WTC11 (cell line): ENCODE data around the gene RHOBTB3. TPM values are rescaled to one million over a fixed set of nuclear protein-coding genes. Genes with fewer than 3 reads are reported as not detected.

Experiments
- ATAC-seq: fragments of 200-7000 bp; cut with Tn5 transposase; 2 replicates; pipeline ENCODE4 v1.10.0; 2021; ENCODE audit warnings: mild to moderate bottlenecking, moderate library complexity
- CTCF ChIA-PET: fragments of 300-600 bp; sonication (Branson Sonifier 250); formaldehyde crosslinking; loops from one replicate; lab custom pipeline; 2021; ENCODE audit warnings: antibody characterized with exemption; lab: Charles Lee
- POLR2A ChIA-PET: fragments of 350-600 bp; sonication (Branson Sonifier 250); formaldehyde crosslinking; loops from one replicate; lab custom pipeline; 2021; ENCODE audit warnings: antibody characterized with exemption; lab: Charles Lee
- DNase-seq: peaks from one replicate; pipeline ENCODE4 v3.0.0; 2021; ENCODE audit warnings: low spot score
- H3K27ac Mint-ChIP-seq: 2 replicates; pipeline ENCODE4 v1.8.0; 2021; ENCODE audit warnings: mixed read lengths
- H3K27me3 Mint-ChIP-seq: 2 replicates; pipeline ENCODE4 v1.8.0; 2021; ENCODE audit warnings: low read depth, mild to moderate bottlenecking, moderate library complexity, mixed read lengths
- H3K36me3 Mint-ChIP-seq: 2 replicates; pipeline ENCODE4 v1.8.0; 2021; ENCODE audit warnings: mixed read lengths
- H3K4me1 Mint-ChIP-seq: 2 replicates; pipeline ENCODE4 v1.8.0; 2022; ENCODE audit warnings: mixed read lengths
- H3K4me3 Mint-ChIP-seq: 2 replicates; pipeline ENCODE4 v1.8.0; 2021; ENCODE audit warnings: mild to moderate bottlenecking, moderate library complexity, mixed read lengths
- H3K9me3 Mint-ChIP-seq: 2 replicates; pipeline ENCODE4 v1.8.0; 2021; ENCODE audit warnings: mixed read lengths
- JAZF1 ChIP-seq: fragments of 250-450 bp; sonication (Bioruptor Pico); IDR thresholded peaks from 2 replicates; pipeline ENCODE4 v1.9.0; 2021; ENCODE audit warnings: moderate library complexity, mild to moderate bottlenecking, inconsistent platforms
- RORB ChIP-seq: fragments of 250-450 bp; sonication (Bioruptor Pico); IDR thresholded peaks from 2 replicates; pipeline ENCODE4 v1.9.0; 2021; ENCODE audit warnings: mild to moderate bottlenecking
- ZNF396 ChIP-seq: fragments of 250-450 bp; sonication (Bioruptor Pico); IDR thresholded peaks from 2 replicates; pipeline ENCODE4 v1.8.0; 2021; ENCODE audit warnings: mild to moderate bottlenecking, moderate library complexity, borderline replicate concordance
- total RNA-seq: library from RNA; stranded (reverse); gene quantifications from 3 replicates; pipeline ENCODE4 v1.2.3, GENCODE V29; 2021
- TF ChIP-seq, protein P1 (sequence below): fragments of 250-450 bp; sonication (Bioruptor Pico); IDR thresholded peaks from 2 replicates; pipeline ENCODE4 v2.1.2; 2022; ENCODE audit warnings: mild to moderate bottlenecking, moderate library complexity
- TF ChIP-seq, protein P2 (sequence below): fragments of 250-450 bp; sonication (Bioruptor Pico); conservative IDR thresholded peaks from 2 replicates; pipeline ENCODE4 v1.9.0; 2021; ENCODE audit warnings: mild to moderate bottlenecking
- TF ChIP-seq, protein P3 (sequence below): sonication (generic); formaldehyde crosslinking; IDR thresholded peaks from 2 replicates; pipeline ENCODE4 v1.8.0; 2022; ENCODE audit warnings: mild to moderate bottlenecking, missing genetic modification reagents
- TF ChIP-seq, protein P4 (sequence below): sonication (generic); formaldehyde crosslinking; IDR thresholded peaks from 2 replicates; pipeline ENCODE4 v1.8.1; 2022; ENCODE audit warnings: low read depth, mild to moderate bottlenecking, moderate library complexity, missing genetic modification reagents, borderline replicate concordance
- TF ChIP-seq, protein P5 (sequence below): fragments of 250-450 bp; sonication (Bioruptor Pico); IDR thresholded peaks from 2 replicates; pipeline ENCODE4 v1.9.0; 2021; ENCODE audit warnings: mild to moderate bottlenecking
- TF ChIP-seq, protein P6 (sequence below): sonication (generic); formaldehyde crosslinking; IDR thresholded peaks from 2 replicates; pipeline ENCODE4 v1.8.0; 2023; ENCODE audit warnings: mild to moderate bottlenecking, missing genetic modification reagents
- TF ChIP-seq, protein P7 (sequence below): sonication (generic); formaldehyde crosslinking; conservative IDR thresholded peaks from 2 replicates; pipeline ENCODE4 v1.8.1; 2022; ENCODE audit warnings: mild to moderate bottlenecking, missing genetic modification reagents
- TF ChIP-seq, protein P8 (sequence below): sonication (generic); formaldehyde crosslinking; IDR thresholded peaks from 2 replicates; pipeline ENCODE4 v1.8.0; 2023; ENCODE audit warnings: missing genetic modification reagents
- TF ChIP-seq, protein P9 (sequence below): sonication (generic); formaldehyde crosslinking; IDR thresholded peaks from 2 replicates; pipeline ENCODE4 v1.8.1; 2022; ENCODE audit warnings: mild to moderate bottlenecking, moderate library complexity, missing genetic modification reagents

Gene RHOBTB3
- total RNA-seq, 1 experiment from 2014 or later: 13.8 TPM

DNA sequence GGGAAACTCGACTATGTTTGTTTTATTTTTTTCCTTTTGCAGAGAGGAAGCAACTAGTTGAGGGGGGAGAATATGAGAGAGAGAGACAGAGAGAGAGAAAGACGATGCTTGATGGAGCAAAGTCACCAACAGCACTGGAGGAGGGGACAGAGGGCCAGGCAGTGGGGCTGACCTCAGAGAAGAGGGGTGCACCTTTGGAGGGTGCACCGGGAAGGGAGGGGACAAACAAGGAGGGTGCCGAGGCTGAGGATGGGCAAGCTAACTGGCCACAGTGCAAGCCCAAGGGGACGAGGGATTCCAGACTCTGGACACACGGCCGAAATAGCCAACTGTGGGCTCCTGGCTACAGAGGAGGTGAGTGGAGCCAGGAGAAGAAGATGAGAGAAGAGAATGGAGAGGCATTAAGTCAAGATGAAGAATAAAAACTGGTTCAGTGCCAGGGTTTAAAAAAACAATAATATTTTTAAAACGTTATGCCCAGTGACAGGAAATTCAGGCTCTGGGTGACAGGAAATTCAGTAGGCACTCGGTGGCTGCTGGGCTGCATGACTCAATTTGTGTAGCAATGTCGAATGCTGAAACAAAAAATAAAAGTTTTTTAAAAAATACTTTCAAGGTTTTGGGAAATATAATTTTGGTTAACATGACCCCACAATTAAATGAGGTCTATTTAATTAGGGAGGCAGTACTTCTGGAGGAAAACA is 104.7 kb downstream of the RHOBTB3 start:
- Mint-ChIP-seq H3K4me3 (no peak overlapping the region; the same call in 1 of the 2 replicates), H3K27ac (no peak overlapping the region), H3K36me3 (no peaks in the 10 kb centered on the region), H3K9me3 (no peaks in the 10 kb centered on the region), H3K27me3 (no peaks in the 10 kb centered on the region; the same call in 1 of the 2 replicates), H3K4me1 (peaks cover 10% of the 10 kb centered on the region)
- no peak for DNase-seq
- POLR2A ChIA-PET: no interaction called here
- no peak for ATAC-seq
- TF ChIP-seq RORB (CRISPR knock-in tag): no peak
- TF ChIP-seq ZNF396 (CRISPR knock-in tag): no peak
- TF ChIP-seq, protein P1, sequence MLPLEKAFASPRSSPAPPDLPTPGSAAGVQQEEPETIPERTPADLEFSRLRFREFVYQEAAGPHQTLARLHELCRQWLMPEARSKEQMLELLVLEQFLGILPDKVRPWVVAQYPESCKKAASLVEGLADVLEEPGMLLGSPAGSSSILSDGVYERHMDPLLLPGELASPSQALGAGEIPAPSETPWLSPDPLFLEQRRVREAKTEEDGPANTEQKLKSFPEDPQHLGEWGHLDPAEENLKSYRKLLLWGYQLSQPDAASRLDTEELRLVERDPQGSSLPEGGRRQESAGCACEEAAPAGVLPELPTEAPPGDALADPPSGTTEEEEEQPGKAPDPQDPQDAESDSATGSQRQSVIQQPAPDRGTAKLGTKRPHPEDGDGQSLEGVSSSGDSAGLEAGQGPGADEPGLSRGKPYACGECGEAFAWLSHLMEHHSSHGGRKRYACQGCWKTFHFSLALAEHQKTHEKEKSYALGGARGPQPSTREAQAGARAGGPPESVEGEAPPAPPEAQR (CRISPR knock-in tag): no peak
- TF ChIP-seq JAZF1: no peak
- TF ChIP-seq, protein P2, sequence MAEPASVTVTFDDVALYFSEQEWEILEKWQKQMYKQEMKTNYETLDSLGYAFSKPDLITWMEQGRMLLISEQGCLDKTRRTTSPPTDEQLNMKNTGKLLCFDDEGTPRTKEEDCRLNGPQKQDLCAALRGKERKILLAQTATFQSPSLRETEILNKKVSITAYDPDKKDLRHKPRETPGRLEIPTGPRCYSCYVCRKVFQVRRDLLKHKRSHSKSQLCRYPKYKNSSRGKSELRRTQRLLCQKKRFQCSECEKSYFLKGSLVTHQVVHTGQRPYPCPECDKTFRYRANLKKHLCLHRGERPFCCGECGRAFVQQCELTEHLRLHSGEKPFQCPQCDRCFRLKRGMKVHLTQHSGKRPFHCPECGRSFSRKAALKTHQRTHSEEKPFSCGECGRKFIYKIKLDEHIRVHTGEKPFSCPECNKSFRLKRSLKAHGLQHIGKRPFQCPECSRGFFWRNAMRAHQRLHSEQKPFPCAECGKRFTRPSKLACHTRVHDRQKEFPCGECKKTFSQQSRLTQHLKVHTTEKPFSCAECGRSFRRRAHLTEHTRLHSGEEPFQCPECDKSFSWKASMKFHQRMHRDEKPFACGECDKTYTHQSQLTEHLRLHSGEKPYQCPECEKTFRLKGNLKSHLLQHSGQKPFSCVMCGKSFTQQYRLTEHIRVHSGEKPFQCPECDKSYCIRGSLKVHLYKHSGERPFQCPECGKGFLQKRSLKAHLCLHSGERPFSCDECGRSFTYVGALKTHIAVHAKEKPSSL: no peak
- TF ChIP-seq, protein P3, sequence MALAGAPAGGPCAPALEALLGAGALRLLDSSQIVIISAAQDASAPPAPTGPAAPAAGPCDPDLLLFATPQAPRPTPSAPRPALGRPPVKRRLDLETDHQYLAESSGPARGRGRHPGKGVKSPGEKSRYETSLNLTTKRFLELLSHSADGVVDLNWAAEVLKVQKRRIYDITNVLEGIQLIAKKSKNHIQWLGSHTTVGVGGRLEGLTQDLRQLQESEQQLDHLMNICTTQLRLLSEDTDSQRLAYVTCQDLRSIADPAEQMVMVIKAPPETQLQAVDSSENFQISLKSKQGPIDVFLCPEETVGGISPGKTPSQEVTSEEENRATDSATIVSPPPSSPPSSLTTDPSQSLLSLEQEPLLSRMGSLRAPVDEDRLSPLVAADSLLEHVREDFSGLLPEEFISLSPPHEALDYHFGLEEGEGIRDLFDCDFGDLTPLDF (CRISPR knock-in tag): no peak
- TF ChIP-seq, protein P4, sequence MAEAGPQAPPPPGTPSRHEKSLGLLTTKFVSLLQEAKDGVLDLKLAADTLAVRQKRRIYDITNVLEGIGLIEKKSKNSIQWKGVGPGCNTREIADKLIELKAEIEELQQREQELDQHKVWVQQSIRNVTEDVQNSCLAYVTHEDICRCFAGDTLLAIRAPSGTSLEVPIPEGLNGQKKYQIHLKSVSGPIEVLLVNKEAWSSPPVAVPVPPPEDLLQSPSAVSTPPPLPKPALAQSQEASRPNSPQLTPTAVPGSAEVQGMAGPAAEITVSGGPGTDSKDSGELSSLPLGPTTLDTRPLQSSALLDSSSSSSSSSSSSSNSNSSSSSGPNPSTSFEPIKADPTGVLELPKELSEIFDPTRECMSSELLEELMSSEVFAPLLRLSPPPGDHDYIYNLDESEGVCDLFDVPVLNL: no peak
- TF ChIP-seq, protein P5, sequence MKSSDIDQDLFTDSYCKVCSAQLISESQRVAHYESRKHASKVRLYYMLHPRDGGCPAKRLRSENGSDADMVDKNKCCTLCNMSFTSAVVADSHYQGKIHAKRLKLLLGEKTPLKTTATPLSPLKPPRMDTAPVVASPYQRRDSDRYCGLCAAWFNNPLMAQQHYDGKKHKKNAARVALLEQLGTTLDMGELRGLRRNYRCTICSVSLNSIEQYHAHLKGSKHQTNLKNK (CRISPR knock-in tag): no peak
- TF ChIP-seq, protein P6, sequence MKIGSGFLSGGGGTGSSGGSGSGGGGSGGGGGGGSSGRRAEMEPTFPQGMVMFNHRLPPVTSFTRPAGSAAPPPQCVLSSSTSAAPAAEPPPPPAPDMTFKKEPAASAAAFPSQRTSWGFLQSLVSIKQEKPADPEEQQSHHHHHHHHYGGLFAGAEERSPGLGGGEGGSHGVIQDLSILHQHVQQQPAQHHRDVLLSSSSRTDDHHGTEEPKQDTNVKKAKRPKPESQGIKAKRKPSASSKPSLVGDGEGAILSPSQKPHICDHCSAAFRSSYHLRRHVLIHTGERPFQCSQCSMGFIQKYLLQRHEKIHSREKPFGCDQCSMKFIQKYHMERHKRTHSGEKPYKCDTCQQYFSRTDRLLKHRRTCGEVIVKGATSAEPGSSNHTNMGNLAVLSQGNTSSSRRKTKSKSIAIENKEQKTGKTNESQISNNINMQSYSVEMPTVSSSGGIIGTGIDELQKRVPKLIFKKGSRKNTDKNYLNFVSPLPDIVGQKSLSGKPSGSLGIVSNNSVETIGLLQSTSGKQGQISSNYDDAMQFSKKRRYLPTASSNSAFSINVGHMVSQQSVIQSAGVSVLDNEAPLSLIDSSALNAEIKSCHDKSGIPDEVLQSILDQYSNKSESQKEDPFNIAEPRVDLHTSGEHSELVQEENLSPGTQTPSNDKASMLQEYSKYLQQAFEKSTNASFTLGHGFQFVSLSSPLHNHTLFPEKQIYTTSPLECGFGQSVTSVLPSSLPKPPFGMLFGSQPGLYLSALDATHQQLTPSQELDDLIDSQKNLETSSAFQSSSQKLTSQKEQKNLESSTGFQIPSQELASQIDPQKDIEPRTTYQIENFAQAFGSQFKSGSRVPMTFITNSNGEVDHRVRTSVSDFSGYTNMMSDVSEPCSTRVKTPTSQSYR (CRISPR knock-in tag): no peak
- CTCF ChIA-PET: interaction anchor here (3.4 kb wide), 1 partner anchor 54 kb away, joined by 25 read pairs; no protein-coding TSS in a partner anchor

DNA sequence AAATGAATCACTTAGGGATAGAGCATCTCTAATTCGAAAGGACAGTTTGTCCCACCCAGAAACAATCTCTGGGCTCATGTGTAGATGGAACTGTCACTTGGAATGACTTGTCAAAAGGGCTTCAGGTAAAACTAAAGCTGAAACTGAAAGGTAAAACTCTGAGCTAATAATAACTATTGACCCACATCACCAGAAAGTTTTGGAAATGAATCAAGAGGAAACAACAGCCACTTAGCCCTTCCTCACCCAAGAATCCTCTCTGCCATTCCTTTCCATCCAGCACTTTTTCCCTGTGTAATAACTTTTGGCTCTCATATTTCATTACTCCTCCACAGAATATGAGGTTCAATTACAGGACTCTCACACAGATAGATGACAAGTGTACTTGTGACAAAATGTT is 105.4 kb downstream of the RHOBTB3 start:
- Mint-ChIP-seq H3K4me3 (no peak overlapping the region), H3K27ac (no peak overlapping the region), H3K27me3 (no peaks in the 10 kb centered on the region; the same call in 1 of the 2 replicates), H3K4me1 (peaks cover 10% of the 10 kb centered on the region), H3K9me3 (no peaks in the 10 kb centered on the region), H3K36me3 (no peaks in the 10 kb centered on the region)
- ATAC-seq: no peak
- POLR2A ChIA-PET: no interaction called here
- DNase-seq: no peak
- CTCF ChIA-PET: interaction anchor here (3.4 kb wide), 1 partner anchor 55 kb away, joined by 25 read pairs; no protein-coding TSS in a partner anchor
- TF ChIP-seq, protein P7, sequence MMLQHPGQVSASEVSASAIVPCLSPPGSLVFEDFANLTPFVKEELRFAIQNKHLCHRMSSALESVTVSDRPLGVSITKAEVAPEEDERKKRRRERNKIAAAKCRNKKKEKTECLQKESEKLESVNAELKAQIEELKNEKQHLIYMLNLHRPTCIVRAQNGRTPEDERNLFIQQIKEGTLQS (CRISPR knock-in tag): no peak
- TF ChIP-seq, protein P8, sequence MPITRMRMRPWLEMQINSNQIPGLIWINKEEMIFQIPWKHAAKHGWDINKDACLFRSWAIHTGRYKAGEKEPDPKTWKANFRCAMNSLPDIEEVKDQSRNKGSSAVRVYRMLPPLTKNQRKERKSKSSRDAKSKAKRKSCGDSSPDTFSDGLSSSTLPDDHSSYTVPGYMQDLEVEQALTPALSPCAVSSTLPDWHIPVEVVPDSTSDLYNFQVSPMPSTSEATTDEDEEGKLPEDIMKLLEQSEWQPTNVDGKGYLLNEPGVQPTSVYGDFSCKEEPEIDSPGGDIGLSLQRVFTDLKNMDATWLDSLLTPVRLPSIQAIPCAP: no peak
- TF ChIP-seq, protein P9, sequence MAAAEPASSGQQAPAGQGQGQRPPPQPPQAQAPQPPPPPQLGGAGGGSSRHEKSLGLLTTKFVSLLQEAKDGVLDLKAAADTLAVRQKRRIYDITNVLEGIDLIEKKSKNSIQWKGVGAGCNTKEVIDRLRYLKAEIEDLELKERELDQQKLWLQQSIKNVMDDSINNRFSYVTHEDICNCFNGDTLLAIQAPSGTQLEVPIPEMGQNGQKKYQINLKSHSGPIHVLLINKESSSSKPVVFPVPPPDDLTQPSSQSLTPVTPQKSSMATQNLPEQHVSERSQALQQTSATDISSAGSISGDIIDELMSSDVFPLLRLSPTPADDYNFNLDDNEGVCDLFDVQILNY (CRISPR knock-in tag): no peak
- TF ChIP-seq, protein P6 (CRISPR knock-in tag): no peak
- TF ChIP-seq, protein P2: no peak
